HepG2 (cell line): ENCODE measurements around the gene TF. TPM values are rescaled to one million over a fixed set of nuclear protein-coding genes. Genes with fewer than 3 reads are reported as not detected.

Source experiments
- ARID2 ChIP-seq: sonication (generic); formaldehyde crosslinking; IDR thresholded peaks from 2 replicates; pipeline ENCODE4 v1.8.1; 2022; ENCODE audit warnings: mild to moderate bottlenecking, missing genetic modification reagents, borderline replicate concordance
- FIP1L1 ChIP-seq: fragments of 200-400 bp; formaldehyde crosslinking; IDR thresholded peaks from 2 replicates; pipeline ENCODE4 v1.6.1; 2018; ENCODE audit warnings: low read depth, mild to moderate bottlenecking, low read length, moderate library complexity, borderline replicate concordance; ENCODE audit not compliant: insufficient read depth
- FOXO1 ChIP-seq: sonication (generic); formaldehyde crosslinking; IDR thresholded peaks from 2 replicates; pipeline ENCODE4 v1.4.0; 2020; ENCODE audit warnings: missing genetic modification reagents
- MIXL1 ChIP-seq: IDR thresholded peaks from 2 replicates; pipeline ENCODE4 v1.6.1; 2016
- REL ChIP-seq: sonication (generic); formaldehyde crosslinking; conservative IDR thresholded peaks from 2 replicates; pipeline ENCODE4 v1.8.0; 2022; ENCODE audit warnings: mild to moderate bottlenecking, missing genetic modification reagents, moderate library complexity
- SALL2 ChIP-seq: sonication (generic); formaldehyde crosslinking; IDR thresholded peaks from 2 replicates; pipeline ENCODE4 v1.8.1; 2023; ENCODE audit warnings: mild to moderate bottlenecking, missing genetic modification reagents, inconsistent platforms
- SIN3B ChIP-seq: fragments of 150-350 bp; IDR thresholded peaks from 2 replicates; pipeline ENCODE4 v1.6.1; 2014; ENCODE audit warnings: low read length
- SMAD1 ChIP-seq: sonication (generic); formaldehyde crosslinking; IDR thresholded peaks from 2 replicates; pipeline ENCODE4 v1.4.0; 2020; ENCODE audit warnings: missing genetic modification reagents, low read depth, mild to moderate bottlenecking, borderline replicate concordance
- SNAPC2 ChIP-seq: sonication (generic); formaldehyde crosslinking; IDR thresholded peaks from 2 replicates; pipeline ENCODE4 v1.8.1; 2022; ENCODE audit warnings: mild to moderate bottlenecking, missing genetic modification reagents
- ZBTB38 ChIP-seq: sonication (generic); formaldehyde crosslinking; IDR thresholded peaks from 2 replicates; pipeline ENCODE4 v1.5.1; 2020; ENCODE audit warnings: mild to moderate bottlenecking, missing genetic modification reagents
- ZNF20 ChIP-seq: sonication (generic); formaldehyde crosslinking; IDR thresholded peaks from 2 replicates; pipeline ENCODE4 v1.4.0; 2020; ENCODE audit warnings: mild to moderate bottlenecking, moderate library complexity, missing genetic modification reagents
- ZNF234 ChIP-seq: sonication (generic); formaldehyde crosslinking; conservative IDR thresholded peaks from 2 replicates; pipeline ENCODE4 v1.5.1; 2020; ENCODE audit warnings: mild to moderate bottlenecking, missing genetic modification reagents
- ZNF543 ChIP-seq: sonication (generic); formaldehyde crosslinking; IDR thresholded peaks from 2 replicates; pipeline ENCODE4 v1.4.0; 2020; ENCODE audit warnings: mild to moderate bottlenecking, missing genetic modification reagents
- ZNF569 ChIP-seq: sonication (generic); formaldehyde crosslinking; IDR thresholded peaks from 2 replicates; pipeline ENCODE4 v1.5.0; 2020; ENCODE audit warnings: mild to moderate bottlenecking, missing genetic modification reagents, moderate library complexity, borderline replicate concordance
- ZNF670 ChIP-seq: sonication (generic); formaldehyde crosslinking; IDR thresholded peaks from 2 replicates; pipeline ENCODE4 v1.8.0; 2022; ENCODE audit warnings: mild to moderate bottlenecking, missing genetic modification reagents, borderline replicate concordance
- ZSCAN25 ChIP-seq: sonication (generic); formaldehyde crosslinking; IDR thresholded peaks from 2 replicates; pipeline ENCODE4 v1.8.0; 2022; ENCODE audit warnings: mild to moderate bottlenecking, missing genetic modification reagents
- polyA plus RNA-seq, 8 experiments: library from polyadenylated mRNA; depleted of rRNA in 3 of 8; stranded (reverse) in 7 of 8; unstranded in 1 of 8; fragments of >200 nt; fragmentation: Illumina TruSeq in 4 of 8; extraction: Trizol in 4 of 8; gene quantifications; 2 replicates each; pipeline versions ENCODE4 v1.2.1 to v1.2.3, GENCODE V29; 2011 to 2016; ENCODE audit warnings: low read depth in 4 of 8, missing spikeins in 1 of 8, mixed read lengths in 1 of 8; ENCODE audit not compliant: insufficient read depth in 1 of 8
- total RNA-seq, 5 experiments: library from RNA; depleted of rRNA; stranded (reverse); fragments of >200 nt; fragmentation: Illumina TruSeq; extraction: Trizol; gene quantifications; 2 replicates each; pipeline ENCODE4 v1.2.3, GENCODE V29; 2016; ENCODE audit warnings: low read depth in 1 of 5
- TF ChIP-seq, protein P1 (sequence below): sonication (generic); formaldehyde crosslinking; IDR thresholded peaks from 2 replicates; pipeline ENCODE4 v1.4.0; 2020; ENCODE audit warnings: mild to moderate bottlenecking, missing genetic modification reagents
- TF ChIP-seq, protein P2 (sequence below): sonication (generic); formaldehyde crosslinking; IDR thresholded peaks from 2 replicates; pipeline ENCODE4 v1.4.0; 2020; ENCODE audit warnings: low read depth, mild to moderate bottlenecking, missing genetic modification reagents
- TF ChIP-seq, protein P3 (sequence below): sonication (generic); formaldehyde crosslinking; IDR thresholded peaks from 2 replicates; pipeline ENCODE4 v1.5.0; 2020; ENCODE audit warnings: mild to moderate bottlenecking, missing genetic modification reagents
- TF ChIP-seq, protein P4 (sequence below): sonication (generic); formaldehyde crosslinking; IDR thresholded peaks from 2 replicates; pipeline ENCODE4 v1.4.0; 2020; ENCODE audit warnings: missing genetic modification reagents, borderline replicate concordance

Gene TF
- total and polyA plus RNA-seq, 2 of the 13 experiments (the other 11 are each of a cell fraction or from before 2014, with no cell fraction given): 10,074 to 11,821 TPM

DNA sequence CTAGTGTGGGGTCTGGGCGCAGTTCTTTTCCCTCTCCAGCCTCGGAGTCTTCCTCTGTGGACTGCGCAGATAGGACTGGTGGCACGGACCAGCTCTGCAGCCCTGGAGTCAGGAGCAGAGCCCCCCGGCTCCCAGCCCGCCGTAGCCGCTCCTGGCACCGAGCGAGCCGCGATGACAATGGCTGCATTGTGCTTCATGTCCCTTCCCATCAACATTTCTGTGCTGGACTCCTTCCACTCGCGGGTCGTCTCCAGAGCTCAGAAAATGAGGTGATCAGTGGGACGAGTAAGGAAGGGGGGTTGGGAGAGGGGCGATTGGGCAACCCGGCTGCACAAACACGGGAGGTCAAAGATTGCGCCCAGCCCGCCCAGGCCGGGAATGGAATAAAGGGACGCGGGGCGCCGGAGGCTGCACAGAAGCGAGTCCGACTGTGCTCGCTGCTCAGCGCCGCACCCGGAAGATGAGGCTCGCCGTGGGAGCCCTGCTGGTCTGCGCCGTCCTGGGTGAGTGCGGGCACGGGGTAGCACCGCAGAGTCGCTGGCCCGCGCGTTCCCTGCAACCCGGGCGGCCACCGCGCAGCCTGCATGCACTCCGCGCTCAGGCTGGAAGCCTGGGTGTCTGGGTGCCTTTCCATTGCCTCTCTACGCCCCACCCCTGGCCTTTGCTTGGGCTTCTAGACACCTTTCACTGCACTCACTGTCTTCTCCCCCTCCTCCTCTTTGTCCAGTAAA, at the start of gene TF (continued):
- TF ChIP-seq, protein P1, sequence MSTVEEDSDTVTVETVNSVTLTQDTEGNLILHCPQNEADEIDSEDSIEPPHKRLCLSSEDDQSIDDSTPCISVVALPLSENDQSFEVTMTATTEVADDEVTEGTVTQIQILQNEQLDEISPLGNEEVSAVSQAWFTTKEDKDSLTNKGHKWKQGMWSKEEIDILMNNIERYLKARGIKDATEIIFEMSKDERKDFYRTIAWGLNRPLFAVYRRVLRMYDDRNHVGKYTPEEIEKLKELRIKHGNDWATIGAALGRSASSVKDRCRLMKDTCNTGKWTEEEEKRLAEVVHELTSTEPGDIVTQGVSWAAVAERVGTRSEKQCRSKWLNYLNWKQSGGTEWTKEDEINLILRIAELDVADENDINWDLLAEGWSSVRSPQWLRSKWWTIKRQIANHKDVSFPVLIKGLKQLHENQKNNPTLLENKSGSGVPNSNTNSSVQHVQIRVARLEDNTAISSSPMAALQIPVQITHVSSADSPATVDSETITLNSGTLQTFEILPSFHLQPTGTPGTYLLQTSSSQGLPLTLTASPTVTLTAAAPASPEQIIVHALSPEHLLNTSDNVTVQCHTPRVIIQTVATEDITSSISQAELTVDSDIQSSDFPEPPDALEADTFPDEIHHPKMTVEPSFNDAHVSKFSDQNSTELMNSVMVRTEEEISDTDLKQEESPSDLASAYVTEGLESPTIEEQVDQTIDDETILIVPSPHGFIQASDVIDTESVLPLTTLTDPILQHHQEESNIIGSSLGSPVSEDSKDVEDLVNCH (CRISPR knock-in tag): 0 out of 2 replicates have a peak, but pooled peaks have one; percentile 23
- 0 out of 2 replicates have a peak, but pooled peaks have one; percentile 66 for TF ChIP-seq ZNF234 (CRISPR knock-in tag)
- TF ChIP-seq ZNF20 (CRISPR knock-in tag): peak; percentile 31; the same call in 1 of the 2 replicates
- TF ChIP-seq, protein P2, sequence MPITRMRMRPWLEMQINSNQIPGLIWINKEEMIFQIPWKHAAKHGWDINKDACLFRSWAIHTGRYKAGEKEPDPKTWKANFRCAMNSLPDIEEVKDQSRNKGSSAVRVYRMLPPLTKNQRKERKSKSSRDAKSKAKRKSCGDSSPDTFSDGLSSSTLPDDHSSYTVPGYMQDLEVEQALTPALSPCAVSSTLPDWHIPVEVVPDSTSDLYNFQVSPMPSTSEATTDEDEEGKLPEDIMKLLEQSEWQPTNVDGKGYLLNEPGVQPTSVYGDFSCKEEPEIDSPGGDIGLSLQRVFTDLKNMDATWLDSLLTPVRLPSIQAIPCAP (CRISPR knock-in tag): peak; percentile 93
- TF ChIP-seq MIXL1: no peak
- TF ChIP-seq ZNF543 (CRISPR knock-in tag): peak; percentile 95
- peak; percentile 92 for TF ChIP-seq ZBTB38 (CRISPR knock-in tag)
- no peak for TF ChIP-seq FIP1L1
- TF ChIP-seq FOXO1: peak; percentile 95
- peak; percentile 95; the same call in 1 of the 2 replicates for TF ChIP-seq SNAPC2
- TF ChIP-seq REL (CRISPR knock-in tag): no peak; the same call in 1 of the 2 replicates
- peak; percentile 91; the same call in 1 of the 2 replicates for TF ChIP-seq SALL2 (CRISPR knock-in tag)
- no peak; the same call in 1 of the 2 replicates for TF ChIP-seq SIN3B
- 0 out of 2 replicates have a peak, but pooled peaks have one; percentile 23 for TF ChIP-seq SMAD1 (CRISPR knock-in tag)
- TF ChIP-seq ZSCAN25 (CRISPR knock-in tag): peak; percentile 97
- TF ChIP-seq, protein P3, sequence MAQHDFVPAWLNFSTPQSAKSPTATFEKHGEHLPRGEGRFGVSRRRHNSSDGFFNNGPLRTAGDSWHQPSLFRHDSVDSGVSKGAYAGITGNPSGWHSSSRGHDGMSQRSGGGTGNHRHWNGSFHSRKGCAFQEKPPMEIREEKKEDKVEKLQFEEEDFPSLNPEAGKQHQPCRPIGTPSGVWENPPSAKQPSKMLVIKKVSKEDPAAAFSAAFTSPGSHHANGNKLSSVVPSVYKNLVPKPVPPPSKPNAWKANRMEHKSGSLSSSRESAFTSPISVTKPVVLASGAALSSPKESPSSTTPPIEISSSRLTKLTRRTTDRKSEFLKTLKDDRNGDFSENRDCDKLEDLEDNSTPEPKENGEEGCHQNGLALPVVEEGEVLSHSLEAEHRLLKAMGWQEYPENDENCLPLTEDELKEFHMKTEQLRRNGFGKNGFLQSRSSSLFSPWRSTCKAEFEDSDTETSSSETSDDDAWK: no peak
- TF ChIP-seq, protein P4, sequence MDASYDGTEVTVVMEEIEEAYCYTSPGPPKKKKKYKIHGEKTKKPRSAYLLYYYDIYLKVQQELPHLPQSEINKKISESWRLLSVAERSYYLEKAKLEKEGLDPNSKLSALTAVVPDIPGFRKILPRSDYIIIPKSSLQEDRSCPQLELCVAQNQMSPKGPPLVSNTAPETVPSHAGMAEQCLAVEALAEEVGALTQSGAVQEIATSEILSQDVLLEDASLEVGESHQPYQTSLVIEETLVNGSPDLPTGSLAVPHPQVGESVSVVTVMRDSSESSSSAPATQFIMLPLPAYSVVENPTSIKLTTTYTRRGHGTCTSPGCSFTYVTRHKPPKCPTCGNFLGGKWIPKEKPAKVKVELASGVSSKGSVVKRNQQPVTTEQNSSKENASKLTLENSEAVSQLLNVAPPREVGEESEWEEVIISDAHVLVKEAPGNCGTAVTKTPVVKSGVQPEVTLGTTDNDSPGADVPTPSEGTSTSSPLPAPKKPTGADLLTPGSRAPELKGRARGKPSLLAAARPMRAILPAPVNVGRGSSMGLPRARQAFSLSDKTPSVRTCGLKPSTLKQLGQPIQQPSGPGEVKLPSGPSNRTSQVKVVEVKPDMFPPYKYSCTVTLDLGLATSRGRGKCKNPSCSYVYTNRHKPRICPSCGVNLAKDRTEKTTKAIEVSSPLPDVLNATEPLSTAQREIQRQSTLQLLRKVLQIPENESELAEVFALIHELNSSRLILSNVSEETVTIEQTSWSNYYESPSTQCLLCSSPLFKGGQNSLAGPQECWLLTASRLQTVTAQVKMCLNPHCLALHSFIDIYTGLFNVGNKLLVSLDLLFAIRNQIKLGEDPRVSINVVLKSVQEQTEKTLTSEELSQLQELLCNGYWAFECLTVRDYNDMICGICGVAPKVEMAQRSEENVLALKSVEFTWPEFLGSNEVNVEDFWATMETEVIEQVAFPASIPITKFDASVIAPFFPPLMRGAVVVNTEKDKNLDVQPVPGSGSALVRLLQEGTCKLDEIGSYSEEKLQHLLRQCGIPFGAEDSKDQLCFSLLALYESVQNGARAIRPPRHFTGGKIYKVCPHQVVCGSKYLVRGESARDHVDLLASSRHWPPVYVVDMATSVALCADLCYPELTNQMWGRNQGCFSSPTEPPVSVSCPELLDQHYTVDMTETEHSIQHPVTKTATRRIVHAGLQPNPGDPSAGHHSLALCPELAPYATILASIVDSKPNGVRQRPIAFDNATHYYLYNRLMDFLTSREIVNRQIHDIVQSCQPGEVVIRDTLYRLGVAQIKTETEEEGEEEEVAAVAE (CRISPR knock-in tag): peak; percentile 86; the same call in 1 of the 2 replicates
- no peak for TF ChIP-seq ZNF569
- peak; percentile 97 for TF ChIP-seq ARID2 (CRISPR knock-in tag)
- peak; percentile 88; the same call in 1 of the 2 replicates for TF ChIP-seq ZNF670 (CRISPR knock-in tag)
